Skeletal muscle satellite cell (primary cell): Measurements from ENCODE around the gene CAMK1D.
"Not testable (repeated sequence)": the region's sequence is repeated elsewhere in the genome, so short reads cannot be mapped to it uniquely, and the experiment has no call there.

ENCODE experiments used
- H3K27me3 ChIP-seq: 2 replicates; pipeline ENCODE4 v1.7.0; 2013; ENCODE audit warnings: low read length; ENCODE audit not compliant: control insufficient read depth, insufficient read depth
- H3K36me3 ChIP-seq: 2 replicates; pipeline ENCODE4 v1.7.0; 2013; ENCODE audit warnings: mild to moderate bottlenecking, control low read depth, low read length; ENCODE audit not compliant: insufficient read depth
- H3K4me1 ChIP-seq: 2 replicates; pipeline ENCODE4 v1.7.0; 2013; ENCODE audit warnings: low read length; ENCODE audit not compliant: control insufficient read depth, insufficient read depth
- H3K4me2 ChIP-seq: 2 replicates; pipeline ENCODE4 v1.7.0; 2013; ENCODE audit warnings: mild to moderate bottlenecking, low read length
- H3K4me3 ChIP-seq: 2 replicates; pipeline ENCODE4 v1.7.0; 2013; ENCODE audit warnings: low read length
- H3K9ac ChIP-seq: 2 replicates; pipeline ENCODE4 v1.7.0; 2013; ENCODE audit warnings: mild to moderate bottlenecking, low read depth, low read length, moderate library complexity
- H3K9me3 ChIP-seq: replicated peaks from 2 replicates; pipeline ENCODE4 v1.7.0; 2013; ENCODE audit warnings: mild to moderate bottlenecking, control low read depth, low read length

CAMK1D gene

GRCh38 chr10:12357525-12358151, 8.3 kb downstream of the CAMK1D start:
- no peaks in the 10 kb centered on the region for H3K36me3 ChIP-seq
- H3K9ac ChIP-seq = no peak overlapping the region
- peaks cover 12% of the 10 kb centered on the region for H3K27me3 ChIP-seq
- no peak overlapping the region for H3K4me3 ChIP-seq
- no peaks in the 10 kb centered on the region for H3K9me3 ChIP-seq
- no peak overlapping the region for H3K4me2 ChIP-seq
- no peaks in the 10 kb centered on the region for H3K4me1 ChIP-seq

- Histone ChIP-seq H3K36me3 (no peaks in the 10 kb centered on the region), H3K9ac (no peak overlapping the region), H3K9me3 (no peaks in the 10 kb centered on the region), H3K4me3 (no peak overlapping the region), H3K4me2 (no peak overlapping the region), H3K27me3 (peaks cover 12% of the 10 kb centered on the region), H3K4me1 (no peaks in the 10 kb centered on the region)
Measured at GRCh38 chr10:12358863-12359564, 9.7 kb downstream of the CAMK1D start.

- no peaks in the 10 kb centered on the region for H3K9me3 ChIP-seq
- H3K36me3 ChIP-seq = no peaks in the 10 kb centered on the region
- no peak overlapping the region for H3K4me2 ChIP-seq
- H3K4me3 ChIP-seq = no peak overlapping the region
- no peaks in the 10 kb centered on the region for H3K4me1 ChIP-seq
- peaks cover 12% of the 10 kb centered on the region for H3K27me3 ChIP-seq
- no peak overlapping the region for H3K9ac ChIP-seq
Measured at GRCh38 chr10:12360461-12360860, 11.1 kb downstream of the CAMK1D start.

GRCh38 chr10:12361115-12361514, 11.8 kb downstream of the CAMK1D start:
- H3K36me3 ChIP-seq, H3K4me1 ChIP-seq, H3K4me3 ChIP-seq, H3K4me2 ChIP-seq, H3K9ac ChIP-seq, H3K9me3 ChIP-seq: not testable (repeated sequence)
- peaks cover 12% of the 10 kb centered on the region for H3K27me3 ChIP-seq

- Histone ChIP-seq H3K36me3 (no peaks in the 10 kb centered on the region), H3K4me1 (no peaks in the 10 kb centered on the region), H3K9me3 (no peaks in the 10 kb centered on the region), H3K4me2 (no peak overlapping the region), H3K4me3 (no peak overlapping the region), H3K27me3 (no peaks in the 10 kb centered on the region), H3K9ac (no peak overlapping the region)
Measured at GRCh38 chr10:12364559-12364958, 15.2 kb downstream of the CAMK1D start.

GRCh38 chr10:12367272-12367671, 17.9 kb downstream of the CAMK1D start:
- Histone ChIP-seq H3K9ac (no peak overlapping the region), H3K4me3 (no peak overlapping the region), H3K36me3 (no peaks in the 10 kb centered on the region), H3K9me3 (no peaks in the 10 kb centered on the region), H3K4me1 (no peaks in the 10 kb centered on the region), H3K27me3 (no peaks in the 10 kb centered on the region), H3K4me2 (no peak overlapping the region)

- Histone ChIP-seq H3K4me2 (no peak overlapping the region), H3K36me3 (no peaks in the 10 kb centered on the region), H3K9ac (no peak overlapping the region), H3K4me3 (no peak overlapping the region), H3K4me1 (no peaks in the 10 kb centered on the region), H3K9me3 (no peaks in the 10 kb centered on the region), H3K27me3 (no peaks in the 10 kb centered on the region)
Measured at GRCh38 chr10:12369982-12370381, 20.6 kb downstream of the CAMK1D start.

GRCh38 chr10:12372846-12373245, 23.5 kb downstream of the CAMK1D start:
- no peaks in the 10 kb centered on the region for H3K9me3 ChIP-seq
- no peak overlapping the region for H3K4me2 ChIP-seq
- H3K4me3 ChIP-seq = no peak overlapping the region
- no peak overlapping the region for H3K9ac ChIP-seq
- H3K36me3 ChIP-seq = no peaks in the 10 kb centered on the region
- H3K27me3 ChIP-seq = no peaks in the 10 kb centered on the region
- H3K4me1 ChIP-seq = no peaks in the 10 kb centered on the region

- no peak overlapping the region for H3K4me2 ChIP-seq
Measured at GRCh38 chr10:12375076-12375504, 25.7 kb downstream of the CAMK1D start.

GRCh38 chr10:12376211-12376610, 26.9 kb downstream of the CAMK1D start:
- no peaks in the 10 kb centered on the region for H3K4me1 ChIP-seq
- no peak overlapping the region for H3K9ac ChIP-seq
- H3K27me3 ChIP-seq = no peaks in the 10 kb centered on the region
- no peaks in the 10 kb centered on the region for H3K36me3 ChIP-seq
- no peak overlapping the region for H3K4me2 ChIP-seq
- H3K9me3 ChIP-seq = no peaks in the 10 kb centered on the region
- H3K4me3 ChIP-seq = no peak overlapping the region

More at GRCh38 chr10:12375076-12375504, 25.7 kb downstream of the CAMK1D start:
- no peaks in the 10 kb centered on the region for H3K9me3 ChIP-seq
- H3K9ac ChIP-seq = no peak overlapping the region
- no peaks in the 10 kb centered on the region for H3K4me1 ChIP-seq
- H3K4me3 ChIP-seq = no peak overlapping the region
- no peaks in the 10 kb centered on the region for H3K27me3 ChIP-seq
- H3K36me3 ChIP-seq = no peaks in the 10 kb centered on the region

GRCh38 chr10:12377658-12378290, 28.4 kb downstream of the CAMK1D start:
- Histone ChIP-seq H3K4me3 (no peak overlapping the region), H3K9ac (no peak overlapping the region), H3K4me1 (no peaks in the 10 kb centered on the region), H3K9me3 (no peaks in the 10 kb centered on the region), H3K27me3 (peaks cover 3% of the 10 kb centered on the region), H3K36me3 (no peaks in the 10 kb centered on the region), H3K4me2 (no peak overlapping the region)
